Panc1 (cell line): ENCODE data around the gene MYL12A. TPM values are rescaled to one million over a fixed set of nuclear protein-coding genes. Genes with fewer than 3 reads are reported as not detected.
A peak's percentile ranks its signal among the peaks of the same experiment; 100 is the strongest.

ENCODE experiments used
- ATAC-seq: fragments of 200-7000 bp; cut with Tn5 transposase; 2 replicates; pipeline ENCODE4 v1.9.1; 2020; ENCODE audit warnings: mild to moderate bottlenecking, moderate library complexity
- BruUV-seq: library from RNA; stranded (reverse); fragments of 400-500 nt; replicated peaks from 2 replicates; lab custom pipeline; 2021; lab: Mats Ljungman, UMichigan
- CTCF ChIA-PET: fragments of 300-600 bp; sonication (Branson Sonifier 250); formaldehyde crosslinking; loops from one replicate; lab custom pipeline; 2022; ENCODE audit warnings: antibody characterized with exemption; lab: Charles Lee
- POLR2A ChIA-PET: fragments of 300-600 bp; sonication (Branson Sonifier 250); formaldehyde crosslinking; loops from one replicate; lab custom pipeline; 2022; ENCODE audit warnings: antibody characterized with exemption; lab: Charles Lee
- DNase-seq: peaks from one replicate; pipeline ENCODE4 v3.0.0-alpha.2; 2010; ENCODE audit warnings: low read depth, low spot score
- H3K27ac ChIP-seq: 2 replicates; pipeline ENCODE4 v1.5.1; 2011; ENCODE audit warnings: mild to moderate bottlenecking, low read length, inconsistent platforms
- H3K27me3 ChIP-seq: fragments of 200-500 bp; sonication (Bioruptor generic); 2 replicates; pipeline ENCODE4 v1.6.0; 2014; ENCODE audit warnings: low read length, inconsistent platforms; ENCODE audit not compliant: control insufficient read depth, insufficient read depth
- H3K36me3 ChIP-seq: fragments of 200-500 bp; sonication (Bioruptor generic); 2 replicates; pipeline ENCODE4 v1.5.1; 2014; ENCODE audit warnings: inconsistent platforms, mild to moderate bottlenecking, low read length, moderate library complexity; ENCODE audit not compliant: control insufficient read depth, insufficient read depth
- H3K4me1 ChIP-seq: 2 replicates; pipeline ENCODE4 v1.5.1; 2011; ENCODE audit warnings: inconsistent platforms, mild to moderate bottlenecking, low read length, moderate library complexity; ENCODE audit not compliant: control insufficient read depth, insufficient read depth
- H3K4me3 ChIP-seq, 2 experiments: 2 replicates each; pipeline ENCODE4 v1.5.1; 2011 to 2012; ENCODE audit warnings: low read depth in 2 of 2, low read length in 2 of 2, mild to moderate bottlenecking in 2 of 2, inconsistent platforms in 1 of 2, moderate library complexity in 1 of 2
- H3K9me3 ChIP-seq: fragments of 200-500 bp; sonication (Bioruptor generic); 2 replicates; pipeline ENCODE4 v1.5.1; 2014; ENCODE audit warnings: low read depth, mild to moderate bottlenecking, inconsistent platforms, low read length, moderate library complexity; ENCODE audit not compliant: control insufficient read depth, insufficient read depth
- POLR2AphosphoS5 ChIP-seq: IDR thresholded peaks from 2 replicates; pipeline ENCODE4 v1.6.1; 2012; ENCODE audit warnings: mild to moderate bottlenecking, low read depth, low read length, moderate library complexity
- SIN3A ChIP-seq: IDR thresholded peaks from 2 replicates; pipeline ENCODE4 v1.6.1; 2012; ENCODE audit warnings: low read depth, mild to moderate bottlenecking, low read length, moderate library complexity, borderline replicate concordance; ENCODE audit not compliant: insufficient read depth
- TCF7L2 ChIP-seq: IDR thresholded peaks from 2 replicates; pipeline ENCODE4 v1.6.1; 2011; ENCODE audit warnings: mild to moderate bottlenecking, low read depth, low read length, inconsistent platforms
- in situ Hi-C: cut with HindIII; loops from 2 replicates; pipeline ENCODE4 v1.10.0; 2016; ENCODE audit warnings: low sequenced_read_pairs, low pct_unique_long_range_greater_than_20kb
- intact Hi-C: fragments of 100-400 bp; cut with micrococcal nuclease; formaldehyde crosslinking; loops from one replicate; pipeline ENCODE4 v1.10.0; 2022; ENCODE audit not compliant: unreplicated experiment
- total RNA-seq: library from RNA; stranded (reverse); gene quantifications from one replicate; pipeline ENCODE4 v1.2.1, GENCODE V29; 2021; ENCODE audit not compliant: unreplicated experiment
- TF ChIP-seq, protein P1 (sequence below): fragments of 450-650 bp; IDR thresholded peaks from 2 replicates; pipeline ENCODE4 v1.5.1; 2017; ENCODE audit warnings: mild to moderate bottlenecking
- TF ChIP-seq, protein P2 (sequence below), 2 experiments: IDR thresholded peaks; 2 replicates each; pipeline ENCODE4 v1.6.1; 2011 to 2012; ENCODE audit warnings: low read depth in 2 of 2, control low read depth in 1 of 2, low read length in 1 of 2, mild to moderate bottlenecking in 1 of 2, moderate library complexity in 1 of 2; ENCODE audit not compliant: insufficient read depth in 1 of 2

MYL12A gene
- total RNA-seq, 1 experiment from 2014 or later = 489 TPM

DNA sequence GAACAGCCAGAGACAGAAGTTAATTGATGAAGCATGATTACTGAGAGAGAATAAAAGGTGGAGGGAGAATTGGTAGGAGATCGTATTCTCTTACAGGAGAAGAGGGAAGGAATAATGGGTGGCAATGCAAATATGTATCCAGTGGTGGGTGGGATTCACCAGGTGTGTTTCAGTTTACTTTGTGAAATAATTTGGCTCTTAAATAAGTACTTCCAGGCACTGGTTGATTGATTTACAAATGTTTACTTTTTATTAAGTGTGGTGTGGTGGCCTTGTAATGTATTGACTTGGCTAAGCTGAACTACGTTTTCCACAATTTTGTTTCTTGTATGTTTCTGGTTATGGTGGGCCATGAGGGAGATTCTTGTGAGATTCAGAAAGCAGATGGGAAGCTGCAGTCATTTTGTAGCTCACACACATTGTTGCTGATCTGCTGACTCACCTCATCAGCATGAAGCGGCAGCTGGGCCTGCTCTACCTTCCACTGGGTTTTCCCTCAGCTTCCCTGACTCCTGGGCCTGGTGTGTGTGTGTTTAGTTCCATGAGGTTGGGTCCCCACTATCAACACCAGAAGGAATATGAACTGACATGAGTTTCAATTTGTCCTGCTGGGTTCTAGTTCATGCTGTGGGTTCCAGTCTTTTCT is 47.0 kb downstream of the MYL12A start:
- ChIA-PET POLR2A (no interaction called here), CTCF (no interaction called here)
- no peak for ATAC-seq
- no peak for DNase-seq
- intact Hi-C loops = no loop called here
- no peaks in the 10 kb centered on the region for H3K27me3 ChIP-seq
- in situ Hi-C loops = no loop called here
- no peak overlapping the region for H3K4me3 ChIP-seq
- H3K9me3 ChIP-seq = peaks cover 16% of the 10 kb centered on the region; the same call in 1 of the 2 replicates
- no peaks in the 10 kb centered on the region for H3K36me3 ChIP-seq
- TF ChIP-seq, protein P1, sequence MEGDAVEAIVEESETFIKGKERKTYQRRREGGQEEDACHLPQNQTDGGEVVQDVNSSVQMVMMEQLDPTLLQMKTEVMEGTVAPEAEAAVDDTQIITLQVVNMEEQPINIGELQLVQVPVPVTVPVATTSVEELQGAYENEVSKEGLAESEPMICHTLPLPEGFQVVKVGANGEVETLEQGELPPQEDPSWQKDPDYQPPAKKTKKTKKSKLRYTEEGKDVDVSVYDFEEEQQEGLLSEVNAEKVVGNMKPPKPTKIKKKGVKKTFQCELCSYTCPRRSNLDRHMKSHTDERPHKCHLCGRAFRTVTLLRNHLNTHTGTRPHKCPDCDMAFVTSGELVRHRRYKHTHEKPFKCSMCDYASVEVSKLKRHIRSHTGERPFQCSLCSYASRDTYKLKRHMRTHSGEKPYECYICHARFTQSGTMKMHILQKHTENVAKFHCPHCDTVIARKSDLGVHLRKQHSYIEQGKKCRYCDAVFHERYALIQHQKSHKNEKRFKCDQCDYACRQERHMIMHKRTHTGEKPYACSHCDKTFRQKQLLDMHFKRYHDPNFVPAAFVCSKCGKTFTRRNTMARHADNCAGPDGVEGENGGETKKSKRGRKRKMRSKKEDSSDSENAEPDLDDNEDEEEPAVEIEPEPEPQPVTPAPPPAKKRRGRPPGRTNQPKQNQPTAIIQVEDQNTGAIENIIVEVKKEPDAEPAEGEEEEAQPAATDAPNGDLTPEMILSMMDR = no peak
- TF ChIP-seq SIN3A (no peak), POLR2AphosphoS5 (no peak), TCF7L2 (no peak)
- TF ChIP-seq, protein P2, sequence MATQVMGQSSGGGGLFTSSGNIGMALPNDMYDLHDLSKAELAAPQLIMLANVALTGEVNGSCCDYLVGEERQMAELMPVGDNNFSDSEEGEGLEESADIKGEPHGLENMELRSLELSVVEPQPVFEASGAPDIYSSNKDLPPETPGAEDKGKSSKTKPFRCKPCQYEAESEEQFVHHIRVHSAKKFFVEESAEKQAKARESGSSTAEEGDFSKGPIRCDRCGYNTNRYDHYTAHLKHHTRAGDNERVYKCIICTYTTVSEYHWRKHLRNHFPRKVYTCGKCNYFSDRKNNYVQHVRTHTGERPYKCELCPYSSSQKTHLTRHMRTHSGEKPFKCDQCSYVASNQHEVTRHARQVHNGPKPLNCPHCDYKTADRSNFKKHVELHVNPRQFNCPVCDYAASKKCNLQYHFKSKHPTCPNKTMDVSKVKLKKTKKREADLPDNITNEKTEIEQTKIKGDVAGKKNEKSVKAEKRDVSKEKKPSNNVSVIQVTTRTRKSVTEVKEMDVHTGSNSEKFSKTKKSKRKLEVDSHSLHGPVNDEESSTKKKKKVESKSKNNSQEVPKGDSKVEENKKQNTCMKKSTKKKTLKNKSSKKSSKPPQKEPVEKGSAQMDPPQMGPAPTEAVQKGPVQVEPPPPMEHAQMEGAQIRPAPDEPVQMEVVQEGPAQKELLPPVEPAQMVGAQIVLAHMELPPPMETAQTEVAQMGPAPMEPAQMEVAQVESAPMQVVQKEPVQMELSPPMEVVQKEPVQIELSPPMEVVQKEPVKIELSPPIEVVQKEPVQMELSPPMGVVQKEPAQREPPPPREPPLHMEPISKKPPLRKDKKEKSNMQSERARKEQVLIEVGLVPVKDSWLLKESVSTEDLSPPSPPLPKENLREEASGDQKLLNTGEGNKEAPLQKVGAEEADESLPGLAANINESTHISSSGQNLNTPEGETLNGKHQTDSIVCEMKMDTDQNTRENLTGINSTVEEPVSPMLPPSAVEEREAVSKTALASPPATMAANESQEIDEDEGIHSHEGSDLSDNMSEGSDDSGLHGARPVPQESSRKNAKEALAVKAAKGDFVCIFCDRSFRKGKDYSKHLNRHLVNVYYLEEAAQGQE (IDR thresholded peaks at IDR 0.05; ENCODE audit: insufficient read depth in 1 of 2, low read depth in 2 of 2, low read length in 1 of 2) = no peak
- H3K27ac ChIP-seq = peak overlapping the region; percentile 51; the same call in 1 of the 2 replicates
- no TSS peak for BruUV-seq
- no peaks in the 10 kb centered on the region for H3K4me1 ChIP-seq

DNA sequence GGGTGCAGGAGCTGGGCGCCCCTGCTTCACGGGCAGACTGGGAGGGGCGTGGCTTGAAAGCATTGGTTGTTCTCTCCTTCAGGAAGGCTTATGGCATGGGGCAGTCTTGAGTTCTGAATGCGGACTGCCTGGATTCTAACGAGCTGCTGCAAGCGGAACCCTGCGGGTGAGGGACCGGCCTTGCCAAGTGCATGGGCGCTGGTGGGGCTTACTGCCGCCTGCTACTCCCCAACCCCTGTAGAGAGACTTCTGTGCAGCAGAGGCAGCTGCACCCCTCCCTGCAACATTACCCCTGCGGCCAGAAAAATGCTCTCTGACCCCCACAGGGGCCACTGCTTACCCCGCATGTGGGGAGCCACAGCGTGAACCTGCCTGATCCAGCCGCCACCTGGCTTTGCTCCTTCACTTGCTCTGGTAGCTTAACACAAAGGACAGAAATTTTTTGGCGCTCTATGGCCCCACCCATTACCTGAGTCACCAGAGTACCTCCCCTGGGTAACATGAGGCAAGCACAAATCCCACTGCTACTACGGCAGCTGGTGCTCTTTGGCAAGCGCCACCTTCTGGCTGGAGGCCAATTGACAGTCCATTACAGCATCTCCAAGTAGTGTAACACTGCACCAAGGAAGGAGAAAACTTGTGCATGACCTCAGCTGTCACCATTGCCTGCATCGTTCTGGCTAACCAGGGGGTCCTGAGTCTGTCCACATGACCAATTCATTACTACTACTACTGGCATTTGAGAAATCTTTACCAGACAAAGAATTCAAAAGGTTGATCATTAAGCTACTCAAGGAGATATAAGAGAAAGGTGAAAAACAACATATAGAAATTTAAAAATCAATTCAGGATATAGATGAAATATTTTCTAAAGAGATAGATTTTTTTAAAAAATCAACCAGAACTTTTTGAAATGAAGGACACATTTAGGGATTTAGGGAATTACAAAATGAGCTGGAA is 49.7 kb downstream of the MYL12A start:
- intact Hi-C loops = no loop called here
- peak overlapping the region; percentile 4; the same call in 1 of the 2 replicates for H3K27ac ChIP-seq
- ChIA-PET POLR2A (interaction anchor here (0.7 kb wide), 1 partner anchor 156 kb away, joined by 3 read pairs; no protein-coding TSS in a partner anchor), CTCF (interaction anchor here (1.0 kb wide), 1 partner anchor 299 kb away, joined by 3 read pairs; no protein-coding TSS in a partner anchor)
- H3K4me3 ChIP-seq = peak overlapping the region in 1 of 2 experiments; percentile 35; a peak in 1 of 4 replicates
- in situ Hi-C loops = no loop called here
- no peaks in the 10 kb centered on the region for H3K27me3 ChIP-seq
- peak; percentile 50; the same call in 1 of the 2 replicates for ATAC-seq
- no peaks in the 10 kb centered on the region for H3K36me3 ChIP-seq
- no TSS peak for BruUV-seq
- TF ChIP-seq, protein P1 = peak; percentile 45
- no peak for TF ChIP-seq TCF7L2
- no peak for TF ChIP-seq SIN3A
- no peaks in the 10 kb centered on the region for H3K4me1 ChIP-seq
- peaks cover 4% of the 10 kb centered on the region; the same call in 1 of the 2 replicates for H3K9me3 ChIP-seq
- no peak for DNase-seq
